Measurements from ENCODE around the gene MAP3K19.

MAP3K19 gene

DNA sequence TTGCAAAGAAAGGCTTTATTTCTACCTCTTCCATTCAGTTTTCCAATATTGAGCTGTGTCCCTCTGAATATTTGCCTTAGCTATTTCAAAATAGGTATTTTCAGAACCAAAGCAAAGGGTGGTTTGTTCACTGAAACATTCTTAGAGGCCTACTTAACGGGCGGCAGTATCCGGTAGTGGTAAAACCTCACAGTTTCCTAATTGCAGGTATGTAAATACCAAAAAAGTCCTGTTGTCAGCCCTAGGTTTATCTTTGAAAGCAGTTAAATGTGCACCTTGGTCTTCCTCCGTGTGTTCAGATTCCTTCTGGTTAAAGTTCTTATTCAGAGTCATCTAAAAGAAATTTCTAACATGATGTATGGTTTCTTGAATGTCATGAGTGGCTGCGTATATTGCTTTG, 89.8 kb downstream of the MAP3K19 start (continued):
- TF ChIP-seq ARNTL (CRISPR knock-in tag; IDR thresholded peaks at IDR 0.05; ENCODE audit: borderline replicate concordance, low read depth) = no peak
- TF ChIP-seq, protein P1, sequence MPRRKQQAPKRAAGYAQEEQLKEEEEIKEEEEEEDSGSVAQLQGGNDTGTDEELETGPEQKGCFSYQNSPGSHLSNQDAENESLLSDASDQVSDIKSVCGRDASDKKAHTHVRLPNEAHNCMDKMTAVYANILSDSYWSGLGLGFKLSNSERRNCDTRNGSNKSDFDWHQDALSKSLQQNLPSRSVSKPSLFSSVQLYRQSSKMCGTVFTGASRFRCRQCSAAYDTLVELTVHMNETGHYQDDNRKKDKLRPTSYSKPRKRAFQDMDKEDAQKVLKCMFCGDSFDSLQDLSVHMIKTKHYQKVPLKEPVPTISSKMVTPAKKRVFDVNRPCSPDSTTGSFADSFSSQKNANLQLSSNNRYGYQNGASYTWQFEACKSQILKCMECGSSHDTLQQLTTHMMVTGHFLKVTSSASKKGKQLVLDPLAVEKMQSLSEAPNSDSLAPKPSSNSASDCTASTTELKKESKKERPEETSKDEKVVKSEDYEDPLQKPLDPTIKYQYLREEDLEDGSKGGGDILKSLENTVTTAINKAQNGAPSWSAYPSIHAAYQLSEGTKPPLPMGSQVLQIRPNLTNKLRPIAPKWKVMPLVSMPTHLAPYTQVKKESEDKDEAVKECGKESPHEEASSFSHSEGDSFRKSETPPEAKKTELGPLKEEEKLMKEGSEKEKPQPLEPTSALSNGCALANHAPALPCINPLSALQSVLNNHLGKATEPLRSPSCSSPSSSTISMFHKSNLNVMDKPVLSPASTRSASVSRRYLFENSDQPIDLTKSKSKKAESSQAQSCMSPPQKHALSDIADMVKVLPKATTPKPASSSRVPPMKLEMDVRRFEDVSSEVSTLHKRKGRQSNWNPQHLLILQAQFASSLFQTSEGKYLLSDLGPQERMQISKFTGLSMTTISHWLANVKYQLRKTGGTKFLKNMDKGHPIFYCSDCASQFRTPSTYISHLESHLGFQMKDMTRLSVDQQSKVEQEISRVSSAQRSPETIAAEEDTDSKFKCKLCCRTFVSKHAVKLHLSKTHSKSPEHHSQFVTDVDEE (CRISPR knock-in tag; IDR thresholded peaks at IDR 0.05) = no peak
- TF ChIP-seq ISL1 (CRISPR knock-in tag; IDR thresholded peaks at IDR 0.05) = no peak
- no peak for TF ChIP-seq GLIS3 (CRISPR knock-in tag; IDR thresholded peaks at IDR 0.05)
- no peak for TF ChIP-seq ZNF70 (CRISPR knock-in tag; IDR thresholded peaks at IDR 0.05)
- TF ChIP-seq ESRRG (CRISPR knock-in tag; IDR thresholded peaks at IDR 0.05) = no peak
- no peak for TF ChIP-seq RARB (CRISPR knock-in tag; IDR thresholded peaks at IDR 0.05)

DNA sequence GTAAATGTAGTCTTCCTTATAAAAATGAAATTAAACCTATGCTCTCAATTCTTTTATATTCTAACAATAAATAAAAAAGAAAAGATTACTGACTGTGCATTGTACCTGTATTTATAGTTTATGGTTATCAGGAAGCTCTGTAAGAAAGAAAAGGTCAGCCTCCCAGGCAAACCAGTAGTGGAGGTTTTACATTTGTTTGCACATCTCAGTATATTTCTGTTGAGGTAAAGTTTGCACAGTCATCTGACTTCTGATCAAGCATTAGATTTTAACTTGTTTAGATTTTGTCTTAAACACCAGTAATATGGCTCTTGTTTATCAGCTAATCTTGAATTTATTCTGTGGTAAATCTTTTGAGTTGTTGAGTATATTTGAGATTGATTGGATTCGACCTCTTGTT, 91.5 kb downstream of the MAP3K19 start:
- no peak for ATAC-seq
- TF ChIP-seq ZNF8 (CRISPR knock-in tag; IDR thresholded peaks at IDR 0.05) (no peak), ZFP3 (CRISPR knock-in tag; IDR thresholded peaks at IDR 0.05) (no peak), CSDC2 (CRISPR knock-in tag; IDR thresholded peaks at IDR 0.05) (no peak), ARNTL (CRISPR knock-in tag; IDR thresholded peaks at IDR 0.05; ENCODE audit: borderline replicate concordance, low read depth) (no peak), BACH2 (CRISPR knock-in tag; IDR thresholded peaks at IDR 0.05; ENCODE audit: borderline replicate concordance) (no peak), ZNF565 (CRISPR knock-in tag; conservative IDR thresholded peaks at IDR 0.05; ENCODE audit: low read depth) (no peak), RARB (CRISPR knock-in tag; IDR thresholded peaks at IDR 0.05) (no peak), ISL1 (CRISPR knock-in tag; IDR thresholded peaks at IDR 0.05) (no peak), PPARA (CRISPR knock-in tag; IDR thresholded peaks at IDR 0.05; ENCODE audit: borderline replicate concordance) (no peak), TCF4 (CRISPR knock-in tag; IDR thresholded peaks at IDR 0.05; ENCODE audit: borderline replicate concordance) (no peak), ZC3H10 (CRISPR knock-in tag; IDR thresholded peaks at IDR 0.05) (no peak), ZFP30 (CRISPR knock-in tag; IDR thresholded peaks at IDR 0.05) (no peak), ESRRG (CRISPR knock-in tag; IDR thresholded peaks at IDR 0.05) (no peak), ZNF70 (CRISPR knock-in tag; IDR thresholded peaks at IDR 0.05) (no peak), SNAI2 (CRISPR knock-in tag; IDR thresholded peaks at IDR 0.05) (no peak)
- TF ChIP-seq, protein P2, sequence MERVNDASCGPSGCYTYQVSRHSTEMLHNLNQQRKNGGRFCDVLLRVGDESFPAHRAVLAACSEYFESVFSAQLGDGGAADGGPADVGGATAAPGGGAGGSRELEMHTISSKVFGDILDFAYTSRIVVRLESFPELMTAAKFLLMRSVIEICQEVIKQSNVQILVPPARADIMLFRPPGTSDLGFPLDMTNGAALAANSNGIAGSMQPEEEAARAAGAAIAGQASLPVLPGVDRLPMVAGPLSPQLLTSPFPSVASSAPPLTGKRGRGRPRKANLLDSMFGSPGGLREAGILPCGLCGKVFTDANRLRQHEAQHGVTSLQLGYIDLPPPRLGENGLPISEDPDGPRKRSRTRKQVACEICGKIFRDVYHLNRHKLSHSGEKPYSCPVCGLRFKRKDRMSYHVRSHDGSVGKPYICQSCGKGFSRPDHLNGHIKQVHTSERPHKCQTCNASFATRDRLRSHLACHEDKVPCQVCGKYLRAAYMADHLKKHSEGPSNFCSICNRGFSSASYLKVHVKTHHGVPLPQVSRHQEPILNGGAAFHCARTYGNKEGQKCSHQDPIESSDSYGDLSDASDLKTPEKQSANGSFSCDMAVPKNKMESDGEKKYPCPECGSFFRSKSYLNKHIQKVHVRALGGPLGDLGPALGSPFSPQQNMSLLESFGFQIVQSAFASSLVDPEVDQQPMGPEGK (CRISPR knock-in tag; IDR thresholded peaks at IDR 0.05; ENCODE audit: borderline replicate concordance) = no peak
- TF ChIP-seq, protein P3, sequence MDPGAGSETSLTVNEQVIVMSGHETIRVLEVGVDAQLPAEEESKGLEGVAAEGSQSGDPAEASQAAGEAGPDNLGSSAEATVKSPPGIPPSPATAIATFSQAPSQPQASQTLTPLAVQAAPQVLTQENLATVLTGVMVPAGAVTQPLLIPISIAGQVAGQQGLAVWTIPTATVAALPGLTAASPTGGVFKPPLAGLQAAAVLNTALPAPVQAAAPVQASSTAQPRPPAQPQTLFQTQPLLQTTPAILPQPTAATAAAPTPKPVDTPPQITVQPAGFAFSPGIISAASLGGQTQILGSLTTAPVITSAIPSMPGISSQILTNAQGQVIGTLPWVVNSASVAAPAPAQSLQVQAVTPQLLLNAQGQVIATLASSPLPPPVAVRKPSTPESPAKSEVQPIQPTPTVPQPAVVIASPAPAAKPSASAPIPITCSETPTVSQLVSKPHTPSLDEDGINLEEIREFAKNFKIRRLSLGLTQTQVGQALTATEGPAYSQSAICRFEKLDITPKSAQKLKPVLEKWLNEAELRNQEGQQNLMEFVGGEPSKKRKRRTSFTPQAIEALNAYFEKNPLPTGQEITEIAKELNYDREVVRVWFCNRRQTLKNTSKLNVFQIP (CRISPR knock-in tag; IDR thresholded peaks at IDR 0.05; ENCODE audit: borderline replicate concordance, low read depth) = no peak
- TF ChIP-seq, protein P4, sequence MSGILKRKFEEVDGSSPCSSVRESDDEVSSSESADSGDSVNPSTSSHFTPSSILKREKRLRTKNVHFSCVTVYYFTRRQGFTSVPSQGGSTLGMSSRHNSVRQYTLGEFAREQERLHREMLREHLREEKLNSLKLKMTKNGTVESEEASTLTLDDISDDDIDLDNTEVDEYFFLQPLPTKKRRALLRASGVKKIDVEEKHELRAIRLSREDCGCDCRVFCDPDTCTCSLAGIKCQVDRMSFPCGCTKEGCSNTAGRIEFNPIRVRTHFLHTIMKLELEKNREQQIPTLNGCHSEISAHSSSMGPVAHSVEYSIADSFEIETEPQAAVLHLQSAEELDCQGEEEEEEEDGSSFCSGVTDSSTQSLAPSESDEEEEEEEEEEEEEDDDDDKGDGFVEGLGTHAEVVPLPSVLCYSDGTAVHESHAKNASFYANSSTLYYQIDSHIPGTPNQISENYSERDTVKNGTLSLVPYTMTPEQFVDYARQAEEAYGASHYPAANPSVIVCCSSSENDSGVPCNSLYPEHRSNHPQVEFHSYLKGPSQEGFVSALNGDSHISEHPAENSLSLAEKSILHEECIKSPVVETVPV (CRISPR knock-in tag; IDR thresholded peaks at IDR 0.05) = no peak
- TF ChIP-seq, protein P5, sequence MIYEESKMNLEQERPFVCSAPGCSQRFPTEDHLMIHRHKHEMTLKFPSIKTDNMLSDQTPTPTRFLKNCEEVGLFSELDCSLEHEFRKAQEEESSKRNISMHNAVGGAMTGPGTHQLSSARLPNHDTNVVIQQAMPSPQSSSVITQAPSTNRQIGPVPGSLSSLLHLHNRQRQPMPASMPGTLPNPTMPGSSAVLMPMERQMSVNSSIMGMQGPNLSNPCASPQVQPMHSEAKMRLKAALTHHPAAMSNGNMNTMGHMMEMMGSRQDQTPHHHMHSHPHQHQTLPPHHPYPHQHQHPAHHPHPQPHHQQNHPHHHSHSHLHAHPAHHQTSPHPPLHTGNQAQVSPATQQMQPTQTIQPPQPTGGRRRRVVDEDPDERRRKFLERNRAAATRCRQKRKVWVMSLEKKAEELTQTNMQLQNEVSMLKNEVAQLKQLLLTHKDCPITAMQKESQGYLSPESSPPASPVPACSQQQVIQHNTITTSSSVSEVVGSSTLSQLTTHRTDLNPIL (CRISPR knock-in tag; IDR thresholded peaks at IDR 0.05; ENCODE audit: low read depth) = no peak
- TF ChIP-seq, protein P1 (CRISPR knock-in tag; IDR thresholded peaks at IDR 0.05) = no peak

All from SK-N-SH treated with all-trans-retinoic acid at 6 μM for 48 hours (cell line).